ENCODE measurements around the gene PLCG1. TPM values are rescaled to one million over a fixed set of nuclear protein-coding genes. Genes with fewer than 3 reads are reported as not detected.
A peak's percentile ranks its signal among the peaks of the same experiment; 100 is the strongest.

The PLCG1 gene
- total and polyA plus RNA-seq, 9 of the 15 experiments (the other 6 are each of a cell fraction or from before 2014, with no cell fraction given) = 1.7 to 67.0 (median 34.8) TPM

- 11% methylated on average over 3 of the region's 3 CpGs for WGBS (ENCODE audit: insufficient coverage, low coverage, missing lambda C conversion rate)
- H3K36me3 ChIP-seq (ENCODE audit: control insufficient read depth, insufficient read depth, low read length) = no peaks in the 10 kb centered on the region
- H3K9me1 ChIP-seq (ENCODE audit: control insufficient read depth, insufficient read depth, low read length) = peaks cover 8% of the 10 kb centered on the region
- no peak overlapping the region for H3K4me3 ChIP-seq
- peaks cover 4 to 23% of the 10 kb centered on the region in 2 experiments; a peak in 4 of 5 replicates for H3K4me1 ChIP-seq (replicated peaks in 1 of 2; ENCODE audit: control insufficient read depth in 2 of 2, insufficient read depth in 2 of 2, low read length in 2 of 2)
- FAIRE-seq (peak; percentile 92), DNase-seq (ENCODE audit: extremely low read depth in 1 of 4, low spot score in 3 of 4) (peak; percentile 64 to 78 (median 70)), ATAC-seq (peak; percentile 82)
- peaks cover 64% of the 10 kb centered on the region for H3K79me2 ChIP-seq (ENCODE audit: control insufficient read depth, insufficient read depth, low read length)
- no peak overlapping the region for H2AFZ ChIP-seq (ENCODE audit: low read depth, low read length)
- H4K20me1 ChIP-seq (replicated peaks; ENCODE audit: control insufficient read depth, insufficient read depth, low read length) = peaks cover 51% of the 10 kb centered on the region
- peak overlapping the region; percentile 23; the same call in 1 of the 2 replicates for H3K4me2 ChIP-seq (ENCODE audit: insufficient read depth, low read length)
- no TSS peak for BruUV-seq (replicated peaks)
- H3K27ac ChIP-seq (ENCODE audit: extremely low read depth, low read depth, low read length) = peak overlapping the region; percentile 48; the same call in 2 of the 3 replicates
- POLR2A ChIA-PET = interaction anchor here (1.1 to 3.0 kb wide), 6 partner anchors 8 to 162 kb away, joined by 3 to 15 read pairs (median 4); no protein-coding TSS in a partner anchor
- CTCF ChIA-PET (ENCODE audit: low intra/inter-chr PET ratio) = no interaction called here
- H3K9me3 ChIP-seq (replicated peaks; ENCODE audit: control insufficient read depth, insufficient read depth, low read depth, low read length) = no peaks in the 10 kb centered on the region
- no peak overlapping the region for H3K9ac ChIP-seq (ENCODE audit: insufficient read depth in 1 of 2, low read depth in 2 of 2, low read length in 2 of 2)
- intact Hi-C loops (cut with micrococcal nuclease) (loop anchor here (1.0 kb wide), 1 partner anchor 42 kb away; no protein-coding TSS in a partner anchor), in situ Hi-C loops (cut with MboI) (no loop called here)
- no peaks in the 10 kb centered on the region for H3K27me3 ChIP-seq (ENCODE audit: control insufficient read depth in 2 of 2, insufficient read depth in 2 of 2, low read length in 2 of 2)
- TF ChIP-seq ZKSCAN3 (CRISPR knock-in tag; IDR thresholded peaks at IDR 0.05) (no peak), JUN (IDR thresholded peaks at IDR 0.05; ENCODE audit: borderline replicate concordance, low read depth, low read length) (peak; percentile 85), JUN (CRISPR knock-in tag; IDR thresholded peaks at IDR 0.05; ENCODE audit: borderline replicate concordance) (no peak), ATF3 (IDR thresholded peaks at IDR 0.05) (peak; percentile 88), ATF3 (CRISPR knock-in tag; conservative IDR thresholded peaks at IDR 0.05) (no peak; the same call in 1 of the 2 replicates), SMARCC2 (IDR thresholded peaks at IDR 0.05; ENCODE audit: low read depth) (peak; percentile 40; the same call in 1 of the 2 replicates), SMARCA4 (IDR thresholded peaks at IDR 0.05) (peak; percentile 86), MTA1 (IDR thresholded peaks at IDR 0.05; ENCODE audit: borderline replicate concordance) (0 out of 2 replicates have a peak, but pooled peaks have one; percentile 26), MED1 (CRISPR knock-in tag; IDR thresholded peaks at IDR 0.05; ENCODE audit: borderline replicate concordance) (no peak), HMGN3 (IDR thresholded peaks at IDR 0.05; ENCODE audit: borderline replicate concordance, extremely low read depth, insufficient read length, low read depth, low read length) (no peak), GABPB2 (CRISPR knock-in tag; conservative IDR thresholded peaks at IDR 0.05) (no peak), CAMTA2 (CRISPR knock-in tag; conservative IDR thresholded peaks at IDR 0.05) (no peak), MTA3 (IDR thresholded peaks at IDR 0.05; ENCODE audit: borderline replicate concordance) (0 out of 2 replicates have a peak, but pooled peaks have one; percentile 31), ZMIZ1 (IDR thresholded peaks at IDR 0.05; ENCODE audit: low read depth in 2 of 2, low read length in 2 of 2) (0 out of 4 replicates have a peak, but pooled peaks of 1 of the 2 experiments have one; percentile 30), NEUROD1 (IDR thresholded peaks at IDR 0.05; ENCODE audit: borderline replicate concordance, low read depth, low read length, partially characterized antibody) (peak; percentile 43), FOXK2 (conservative IDR thresholded peaks at IDR 0.05 in 1 of 2, IDR thresholded peaks at IDR 0.05 in 1 of 2; ENCODE audit: low read depth in 2 of 2) (peak; percentile 51 to 69; a peak in 2 of 4 replicates), SMARCE1 (IDR thresholded peaks at IDR 0.05) (peak; percentile 72), HIVEP1 (CRISPR knock-in tag; IDR thresholded peaks at IDR 0.05) (no peak), EHMT2 (IDR thresholded peaks at IDR 0.05) (no peak), ARID1B (IDR thresholded peaks at IDR 0.05) (peak; percentile 85), CREM (IDR thresholded peaks at IDR 0.05; ENCODE audit: low read depth) (peak; percentile 58)
Observed at GRCh38 chr20:41150664-41151063, 13.3 kb downstream of the PLCG1 start.
